ENCODE results near the gene SPACDR. TPM values are rescaled to one million over a fixed set of nuclear protein-coding genes. Genes with fewer than 3 reads are reported as not detected.

The SPACDR gene
- total and polyA plus RNA-seq, 7 donors = 0.63 to 0.95 TPM; not detected in 5

GRCh38 chr7:100428199-100428966, 35.7 kb downstream of the SPACDR start, which contains the start of gene ZCWPW1:
Gene ZCWPW1 (minus strand): TSS chr7:100428703. CDS start chr7:100420649, 8,054 bp downstream.
- intact Hi-C loops (cut with DNase I) = no loop called here
- H3K9me3 ChIP-seq = no peaks in the 10 kb centered on the region
- H3K27ac ChIP-seq = peak within 1 kb of the TSS; percentile 91 to 100 (median 99)
- peak; percentile 100 for TF ChIP-seq POLR2A (IDR thresholded peaks at IDR 0.05)
- peak; percentile 99 to 100 (median 100) for TF ChIP-seq POLR2AphosphoS5 (IDR thresholded peaks at IDR 0.05)
- TF ChIP-seq, protein P1, sequence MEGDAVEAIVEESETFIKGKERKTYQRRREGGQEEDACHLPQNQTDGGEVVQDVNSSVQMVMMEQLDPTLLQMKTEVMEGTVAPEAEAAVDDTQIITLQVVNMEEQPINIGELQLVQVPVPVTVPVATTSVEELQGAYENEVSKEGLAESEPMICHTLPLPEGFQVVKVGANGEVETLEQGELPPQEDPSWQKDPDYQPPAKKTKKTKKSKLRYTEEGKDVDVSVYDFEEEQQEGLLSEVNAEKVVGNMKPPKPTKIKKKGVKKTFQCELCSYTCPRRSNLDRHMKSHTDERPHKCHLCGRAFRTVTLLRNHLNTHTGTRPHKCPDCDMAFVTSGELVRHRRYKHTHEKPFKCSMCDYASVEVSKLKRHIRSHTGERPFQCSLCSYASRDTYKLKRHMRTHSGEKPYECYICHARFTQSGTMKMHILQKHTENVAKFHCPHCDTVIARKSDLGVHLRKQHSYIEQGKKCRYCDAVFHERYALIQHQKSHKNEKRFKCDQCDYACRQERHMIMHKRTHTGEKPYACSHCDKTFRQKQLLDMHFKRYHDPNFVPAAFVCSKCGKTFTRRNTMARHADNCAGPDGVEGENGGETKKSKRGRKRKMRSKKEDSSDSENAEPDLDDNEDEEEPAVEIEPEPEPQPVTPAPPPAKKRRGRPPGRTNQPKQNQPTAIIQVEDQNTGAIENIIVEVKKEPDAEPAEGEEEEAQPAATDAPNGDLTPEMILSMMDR (IDR thresholded peaks at IDR 0.05) = no peak
- TF ChIP-seq EP300 (IDR thresholded peaks at IDR 0.05) = peak in 1 of 4 donors; percentile 8
- H3K36me3 ChIP-seq = peaks cover 1 to 16% (median 7%) of the 10 kb centered on the region in 4 donors
- H3K4me1 ChIP-seq = peaks cover 0 to 35% (median 30%) of the 10 kb centered on the region in 4 donors
- 1% methylated on average over 66 of the region's 66 CpGs for WGBS, 2 donors
- peak; percentile 99 for DNase-seq
- H3K4me3 ChIP-seq = peak within 1 kb of the TSS; percentile 61 to 98 (median 88)
- no peaks in the 10 kb centered on the region for H3K27me3 ChIP-seq

DNA sequence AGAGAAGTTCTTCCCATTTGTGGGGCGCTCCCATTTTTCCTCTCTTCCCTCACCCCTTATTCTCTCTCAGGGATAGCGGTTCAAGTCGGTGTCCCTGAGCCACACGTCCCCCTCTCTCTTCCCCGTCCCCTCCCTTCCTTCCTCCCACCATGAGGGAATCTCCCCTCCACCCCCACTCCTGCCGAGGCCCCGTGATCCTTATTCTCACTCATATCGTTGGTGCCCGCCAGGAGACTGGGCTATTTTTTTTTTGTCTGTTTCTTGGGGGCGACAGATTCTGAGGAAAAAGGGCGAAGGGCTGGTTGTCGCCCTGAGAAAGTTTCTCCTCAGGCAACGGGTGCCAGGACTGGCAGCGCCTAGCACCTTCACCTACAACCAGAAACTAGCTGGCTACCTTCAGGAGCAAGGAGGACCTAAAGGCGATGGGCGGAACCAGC, 36.3 kb downstream of the SPACDR start:
- Histone ChIP-seq H3K27me3 (no peaks in the 10 kb centered on the region), H3K4me3 (peak overlapping the region in 3 of 4 donors; percentile 61 to 90 (median 85)), H3K9me3 (no peaks in the 10 kb centered on the region), H3K4me1 (peaks cover 0 to 35% (median 29%) of the 10 kb centered on the region in 4 donors), H3K27ac (peak overlapping the region; percentile 91 to 100 (median 99)), H3K36me3 (peaks cover 0 to 16% (median under 1%) of the 10 kb centered on the region in 4 donors)
- intact Hi-C loops (cut with DNase I) = no loop called here
- DNase-seq = no peak
- WGBS, 2 donors = 53 to 67% methylated on average over 16 of the region's 16 CpGs
- TF ChIP-seq EP300 (IDR thresholded peaks at IDR 0.05) = no peak
- no peak for TF ChIP-seq POLR2A (IDR thresholded peaks at IDR 0.05)
- TF ChIP-seq POLR2AphosphoS5 (IDR thresholded peaks at IDR 0.05) = no peak
- TF ChIP-seq, protein P1 (IDR thresholded peaks at IDR 0.05) = no peak

GRCh38 chr7:100426516-100426915, 37.5 kb downstream of the SPACDR start:
- TF ChIP-seq, protein P1 (IDR thresholded peaks at IDR 0.05) = no peak
- TF ChIP-seq EP300 (IDR thresholded peaks at IDR 0.05) (no peak), POLR2AphosphoS5 (IDR thresholded peaks at IDR 0.05) (no peak), POLR2A (IDR thresholded peaks at IDR 0.05) (no peak)
- Histone ChIP-seq H3K27ac (no peak overlapping the region), H3K4me3 (no peak overlapping the region), H3K27me3 (no peaks in the 10 kb centered on the region), H3K4me1 (peaks cover 0 to 22% (median 16%) of the 10 kb centered on the region in 4 donors), H3K9me3 (no peaks in the 10 kb centered on the region), H3K36me3 (peaks cover 0 to 13% (median 0%) of the 10 kb centered on the region in 4 donors)
- DNase-seq = no peak
- intact Hi-C loops (cut with DNase I) = no loop called here

GRCh38 chr7:100425347-100425746, 38.7 kb downstream of the SPACDR start:
- DNase-seq = no peak
- Histone ChIP-seq H3K36me3 (peaks cover 0 to 12% (median 0%) of the 10 kb centered on the region in 4 donors), H3K4me1 (peaks cover 0 to 11% (median 4%) of the 10 kb centered on the region in 4 donors), H3K27ac (no peak overlapping the region), H3K4me3 (no peak overlapping the region), H3K27me3 (no peaks in the 10 kb centered on the region), H3K9me3 (no peaks in the 10 kb centered on the region)
- 39 to 83% methylated on average over 1 of the region's 1 CpG for WGBS, 2 donors
- no peak for TF ChIP-seq EP300 (IDR thresholded peaks at IDR 0.05)
- TF ChIP-seq POLR2A (IDR thresholded peaks at IDR 0.05) = no peak
- TF ChIP-seq, protein P1 (IDR thresholded peaks at IDR 0.05) = no peak
- TF ChIP-seq POLR2AphosphoS5 (IDR thresholded peaks at IDR 0.05) = no peak
- intact Hi-C loops (cut with DNase I) = no loop called here
